Measurements from ENCODE around the gene GMFB.
"Not testable (repeated sequence)": the region's sequence is repeated elsewhere in the genome, so short reads cannot be mapped to it uniquely, and the experiment has no call there.

Gene GMFB

GRCh38 chr14:54440037-54440436 lies 48.7 kb downstream of the GMFB start:
- no peak for TF ChIP-seq CTCF (IDR thresholded peaks at IDR 0.05; ENCODE audit: low read depth, low read length)
- DNase-seq (ENCODE audit: low read depth in 2 of 2), result peak; percentile 52 to 59
- H3K4me3 ChIP-seq (replicated peaks in 1 of 2; ENCODE audit: low read depth in 2 of 2, low read length in 2 of 2), result peak overlapping the region; percentile 69 to 82

- DNase-seq (ENCODE audit: low read depth in 2 of 2), result no peak
- no peak overlapping the region for H3K4me3 ChIP-seq (replicated peaks in 1 of 2; ENCODE audit: low read depth in 2 of 2, low read length in 2 of 2)
- TF ChIP-seq CTCF (IDR thresholded peaks at IDR 0.05; ENCODE audit: low read depth, low read length), result no peak
These were observed 50.1 kb downstream of the GMFB start for GRCh38 chr14:54438703-54439102.

GRCh38 chr14:54437954-54438353 lies 50.8 kb downstream of the GMFB start:
- not testable (repeated sequence) for DNase-seq (ENCODE audit: low read depth in 2 of 2); H3K4me3 ChIP-seq (replicated peaks in 1 of 2; ENCODE audit: low read depth in 2 of 2, low read length in 2 of 2)

GRCh38 chr14:54435500-54435981 lies 53.2 kb downstream of the GMFB start:
- TF ChIP-seq CTCF (IDR thresholded peaks at IDR 0.05; ENCODE audit: low read depth, low read length), result no peak
- DNase-seq (ENCODE audit: low read depth in 2 of 2), result peak; percentile 57 to 72

GRCh38 chr14:54428527-54428926 lies 60.3 kb downstream of the GMFB start:
- no peak for TF ChIP-seq CTCF (IDR thresholded peaks at IDR 0.05; ENCODE audit: low read depth, low read length)
- DNase-seq (ENCODE audit: low read depth in 2 of 2), result no peak
- no peak overlapping the region for H3K4me3 ChIP-seq (replicated peaks in 1 of 2; ENCODE audit: low read depth in 2 of 2, low read length in 2 of 2)

More at GRCh38 chr14:54435500-54435981, 53.2 kb downstream of the GMFB start:
- H3K4me3 ChIP-seq (replicated peaks in 1 of 2; ENCODE audit: low read depth in 2 of 2, low read length in 2 of 2), result no peak overlapping the region

GRCh38 chr14:54427871-54428270 lies 60.9 kb downstream of the GMFB start:
- H3K4me3 ChIP-seq (replicated peaks in 1 of 2; ENCODE audit: low read depth in 2 of 2, low read length in 2 of 2), result no peak overlapping the region
- no peak for TF ChIP-seq CTCF (IDR thresholded peaks at IDR 0.05; ENCODE audit: low read depth, low read length)
- DNase-seq (ENCODE audit: low read depth in 2 of 2), result no peak

GRCh38 chr14:54425537-54426274 lies 63.1 kb downstream of the GMFB start:
- no peak for TF ChIP-seq CTCF (IDR thresholded peaks at IDR 0.05; ENCODE audit: low read depth, low read length)

More at GRCh38 chr14:54425537-54426274, 63.1 kb downstream of the GMFB start:
- no peak for DNase-seq (ENCODE audit: low read depth in 2 of 2)
- no peak overlapping the region for H3K4me3 ChIP-seq (replicated peaks in 1 of 2; ENCODE audit: low read depth in 2 of 2, low read length in 2 of 2)

Data from cardiac fibroblast (primary cell).